GM12878 (cell line): ENCODE results near the gene SEPTIN7. TPM values are rescaled to one million over a fixed set of nuclear protein-coding genes. Genes with fewer than 3 reads are reported as not detected.

Source experiments
- ATAC-seq: fragments of 200-7000 bp; cut with Tn5 transposase; 3 replicates; pipeline ENCODE4 v1.9.1; 2020; ENCODE audit warnings: mild to moderate bottlenecking, moderate library complexity
- BruUV-seq: library from RNA; stranded (reverse); fragments of 400-500 nt; replicated peaks from 2 replicates; lab custom pipeline; 2021; lab: Mats Ljungman, UMichigan
- CTCF ChIA-PET: fragments of 300-600 bp; sonication (Branson Sonifier 250); formaldehyde crosslinking; extraction: SDS; loops from one replicate; lab custom pipeline; 2021; ENCODE audit warnings: inconsistent platforms; lab: Yijun Ruan, JAX
- POLR2A ChIA-PET: fragments of 350-600 bp; formaldehyde crosslinking; extraction: SDS; loops from one replicate; lab custom pipeline; 2021; ENCODE audit warnings: inconsistent platforms; lab: Charles Lee
- RAD21 ChIA-PET: fragments of 300-600 bp; sonication (Branson Sonifier 250); formaldehyde crosslinking; loops from one replicate; lab custom pipeline; 2023; ENCODE audit warnings: antibody characterized with exemption; ENCODE audit not compliant: unreplicated experiment; lab: Charles Lee
- SMC1A ChIA-PET: fragments of 300-600 bp; sonication (Branson Sonifier 250); formaldehyde crosslinking; loops from one replicate; lab custom pipeline; 2023; ENCODE audit not compliant: unreplicated experiment, uncharacterized antibody; lab: Charles Lee
- DNase-seq: peaks from one replicate; pipeline ENCODE4 v3.0.0-alpha.2; 2011; ENCODE audit warnings: low read depth, low spot score
- FAIRE-seq: peaks from 3 replicates; lab custom pipeline; 2011; peaks lifted over from hg19 to GRCh38; lab: Jason Lieb, UNC
- H2AFZ ChIP-seq: 2 replicates; pipeline ENCODE4 v1.6.0; 2011; ENCODE audit warnings: low read depth, low read length, control low read depth; ENCODE audit not compliant: control insufficient read depth
- H3K27ac ChIP-seq: 2 replicates; pipeline ENCODE4 v1.5.1; 2011; ENCODE audit warnings: control low read depth; ENCODE audit not compliant: control insufficient read depth, insufficient read depth
- H3K27me3 ChIP-seq, 2 experiments: replicated peaks in 1 of 2; 2 replicates each; pipeline versions ENCODE4 v1.6.0 to v1.6.1; 2011; ENCODE audit warnings: low read length in 1 of 2; ENCODE audit not compliant: control insufficient read depth in 2 of 2, insufficient read depth in 2 of 2
- H3K36me3 ChIP-seq, 2 experiments: 2 replicates each; pipeline ENCODE4 v1.5.1; 2011; ENCODE audit warnings: low read length in 1 of 2; ENCODE audit not compliant: control insufficient read depth in 2 of 2, insufficient read depth in 2 of 2
- H3K4me1 ChIP-seq: 2 replicates; pipeline ENCODE4 v1.6.1; 2011; ENCODE audit warnings: mild to moderate bottlenecking, low read length, moderate library complexity, mixed read lengths; ENCODE audit not compliant: control insufficient read depth, insufficient read depth
- H3K4me2 ChIP-seq: 2 replicates; pipeline ENCODE4 v1.6.0; 2011; ENCODE audit warnings: control low read depth; ENCODE audit not compliant: control insufficient read depth, insufficient read depth
- H3K4me3 ChIP-seq: fragments of 200-600 bp; sonication (generic); 2 replicates; pipeline ENCODE4 v1.5.1; 2016
- H3K79me2 ChIP-seq: 2 replicates; pipeline ENCODE4 v1.6.0; 2011; ENCODE audit warnings: low read length; ENCODE audit not compliant: control insufficient read depth, insufficient read depth
- H3K9ac ChIP-seq: 2 replicates; pipeline ENCODE4 v1.8.0; 2011; ENCODE audit warnings: low read length, control low read depth, mixed read lengths; ENCODE audit not compliant: control insufficient read depth, insufficient read depth
- H3K9me3 ChIP-seq: replicated peaks from 3 replicates; pipeline ENCODE4 v1.5.1; 2011; ENCODE audit warnings: mild to moderate bottlenecking, low read length; ENCODE audit not compliant: control insufficient read depth, insufficient read depth
- H4K20me1 ChIP-seq: 2 replicates; pipeline ENCODE4 v1.6.0; 2011; ENCODE audit not compliant: control insufficient read depth, insufficient read depth
- ATF7 ChIP-seq: fragments of 450-650 bp; IDR thresholded peaks from 2 replicates; pipeline ENCODE4 v1.6.1; 2016; ENCODE audit warnings: low read depth, mild to moderate bottlenecking
- EZH2 ChIP-seq: IDR thresholded peaks from 2 replicates; pipeline ENCODE4 v1.6.1; 2012; ENCODE audit warnings: low read depth, mild to moderate bottlenecking, control low read depth, inconsistent platforms, low read length, borderline replicate concordance; ENCODE audit not compliant: control insufficient read depth
- RB1 ChIP-seq: fragments of 450-650 bp; formaldehyde crosslinking; IDR thresholded peaks from 2 replicates; pipeline ENCODE4 v1.6.1; 2017; ENCODE audit warnings: mild to moderate bottlenecking, borderline replicate concordance
- SIX5 ChIP-seq: IDR thresholded peaks from 2 replicates; pipeline ENCODE4 v1.6.1; 2011; ENCODE audit warnings: mild to moderate bottlenecking, low read depth, low read length, moderate library complexity; ENCODE audit not compliant: severe bottlenecking
- TBL1XR1 ChIP-seq: IDR thresholded peaks from 2 replicates; pipeline ENCODE4 v1.6.1; 2012; ENCODE audit warnings: low read depth, low read length, improper control_type of control experiment
- in situ Hi-C: fragments of 300-500 bp; cut with MboI; formaldehyde crosslinking; loops from 9 replicates; pipeline ENCODE4 v1.14.3; 2018; ENCODE audit warnings: mixed read lengths
- intact Hi-C: fragments of 100-400 bp; cut with micrococcal nuclease; formaldehyde crosslinking; loops from one replicate; pipeline ENCODE4 v1.14.2; 2022; ENCODE audit not compliant: unreplicated experiment
- polyA plus RNA-seq, 11 experiments: library from polyadenylated mRNA; depleted of rRNA in 4 of 11; unstranded in 6 of 11; stranded (reverse) in 5 of 11; fragments of >200 nt; fragmentation: Nextera tagmentation in 4 of 11; fragmentation: Illumina TruSeq in 1 of 11; extraction: Ambion mirVana in 4 of 11; extraction: Trizol in 1 of 11; gene quantifications; 1 replicate in 1 of 11; 2 replicates in 10 of 11; pipeline versions ENCODE4 v1.2.1 to v1.2.3, GENCODE V29; 2011 to 2016; ENCODE audit warnings: inconsistent platforms in 2 of 11, missing spikeins in 2 of 11, low read depth in 1 of 11
- total RNA-seq, 4 experiments: library from RNA; depleted of rRNA in 3 of 4; stranded (reverse); fragments of >200 nt in 3 of 4; fragmentation: Illumina TruSeq in 1 of 4; extraction: Trizol in 1 of 4; gene quantifications; 2 replicates each; pipeline versions ENCODE4 v1.2.1 to v1.2.3, GENCODE V29; 2013 to 2021
- TF ChIP-seq, protein P1 (sequence below): IDR thresholded peaks from 2 replicates; pipeline ENCODE4 v1.6.1; 2011; ENCODE audit warnings: mild to moderate bottlenecking, low read depth, low read length, moderate library complexity; ENCODE audit not compliant: insufficient replicate concordance
- TF ChIP-seq, protein P2 (sequence below): fragments of 450-650 bp; IDR thresholded peaks from 2 replicates; pipeline ENCODE4 v1.6.1; 2018; ENCODE audit warnings: borderline replicate concordance, mild to moderate bottlenecking; ENCODE audit not compliant: partially characterized antibody

SEPTIN7 gene
- total and polyA plus RNA-seq, 10 of the 15 experiments (the other 5 are each of a cell fraction or from before 2014, with no cell fraction given): 176 to 787 (median 437) TPM

DNA sequence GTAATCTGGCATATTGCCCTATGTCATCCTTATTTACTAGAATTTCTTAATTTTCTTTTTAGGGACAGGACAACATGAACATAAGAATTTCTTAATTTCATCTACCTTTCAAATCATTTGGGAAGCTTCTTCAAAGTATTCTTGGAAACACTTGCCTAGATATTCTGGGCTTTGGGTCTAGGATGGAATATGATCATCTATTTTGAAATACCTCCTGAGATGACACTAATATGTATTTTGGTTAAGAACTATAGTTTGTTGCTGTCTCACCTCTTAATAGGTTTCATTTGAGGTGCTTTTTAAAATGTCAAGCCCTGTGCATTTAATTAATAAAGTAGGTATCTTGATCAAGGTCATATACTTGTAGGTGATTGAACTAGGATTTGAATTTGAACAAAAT is 49.1 kb downstream of the SEPTIN7 start:
- H3K36me3 ChIP-seq: peaks cover 5 to 18% of the 10 kb centered on the region in 2 experiments; a peak in 3 of 4 replicates
- ChIA-PET SMC1A (interaction anchor here (1.1 to 1.2 kb wide), 2 partner anchors 138 to 140 kb away, joined by 3 read pairs; no protein-coding TSS in a partner anchor), POLR2A (no interaction called here), RAD21 (no interaction called here), CTCF (interaction anchor here (1.1 to 2.0 kb wide), 3 partner anchors 9 to 48 kb away, joined by 3 to 6 read pairs (median 3); no protein-coding TSS in a partner anchor)
- no peak overlapping the region for H3K4me2 ChIP-seq
- ATAC-seq (no peak), DNase-seq (no peak), FAIRE-seq (no peak)
- BruUV-seq: no TSS peak
- peaks cover 50% of the 10 kb centered on the region for H3K79me2 ChIP-seq
- no peaks in the 10 kb centered on the region; the same call in 2 of the 3 replicates for H3K9me3 ChIP-seq
- H3K27me3 ChIP-seq: no peaks in the 10 kb centered on the region
- H3K9ac ChIP-seq: no peak overlapping the region
- intact Hi-C loops: no loop called here
- H2AFZ ChIP-seq: no peak overlapping the region
- TF ChIP-seq, protein P1, sequence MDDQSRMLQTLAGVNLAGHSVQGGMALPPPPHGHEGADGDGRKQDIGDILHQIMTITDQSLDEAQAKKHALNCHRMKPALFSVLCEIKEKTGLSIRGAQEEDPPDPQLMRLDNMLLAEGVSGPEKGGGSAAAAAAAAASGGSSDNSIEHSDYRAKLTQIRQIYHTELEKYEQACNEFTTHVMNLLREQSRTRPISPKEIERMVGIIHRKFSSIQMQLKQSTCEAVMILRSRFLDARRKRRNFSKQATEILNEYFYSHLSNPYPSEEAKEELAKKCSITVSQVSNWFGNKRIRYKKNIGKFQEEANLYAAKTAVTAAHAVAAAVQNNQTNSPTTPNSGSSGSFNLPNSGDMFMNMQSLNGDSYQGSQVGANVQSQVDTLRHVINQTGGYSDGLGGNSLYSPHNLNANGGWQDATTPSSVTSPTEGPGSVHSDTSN: no peak
- no peak for TF ChIP-seq TBL1XR1
- TF ChIP-seq SIX5: no peak
- TF ChIP-seq ATF7: no peak
- no peak for TF ChIP-seq RB1
- TF ChIP-seq EZH2: no peak
- TF ChIP-seq, protein P2, sequence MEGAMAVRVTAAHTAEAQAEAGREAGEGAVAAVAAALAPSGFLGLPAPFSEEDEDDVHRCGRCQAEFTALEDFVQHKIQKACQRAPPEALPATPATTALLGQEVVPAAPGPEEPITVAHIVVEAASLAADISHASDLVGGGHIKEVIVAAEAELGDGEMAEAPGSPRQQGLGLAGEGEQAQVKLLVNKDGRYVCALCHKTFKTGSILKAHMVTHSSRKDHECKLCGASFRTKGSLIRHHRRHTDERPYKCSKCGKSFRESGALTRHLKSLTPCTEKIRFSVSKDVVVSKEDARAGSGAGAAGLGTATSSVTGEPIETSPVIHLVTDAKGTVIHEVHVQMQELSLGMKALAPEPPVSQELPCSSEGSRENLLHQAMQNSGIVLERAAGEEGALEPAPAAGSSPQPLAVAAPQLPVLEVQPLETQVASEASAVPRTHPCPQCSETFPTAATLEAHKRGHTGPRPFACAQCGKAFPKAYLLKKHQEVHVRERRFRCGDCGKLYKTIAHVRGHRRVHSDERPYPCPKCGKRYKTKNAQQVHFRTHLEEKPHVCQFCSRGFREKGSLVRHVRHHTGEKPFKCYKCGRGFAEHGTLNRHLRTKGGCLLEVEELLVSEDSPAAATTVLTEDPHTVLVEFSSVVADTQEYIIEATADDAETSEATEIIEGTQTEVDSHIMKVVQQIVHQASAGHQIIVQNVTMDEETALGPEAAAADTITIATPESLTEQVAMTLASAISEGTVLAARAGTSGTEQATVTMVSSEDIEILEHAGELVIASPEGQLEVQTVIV: no peak
- H3K4me3 ChIP-seq: no peak overlapping the region
- H3K27ac ChIP-seq: no peak overlapping the region
- in situ Hi-C loops: no loop called here
- no peaks in the 10 kb centered on the region for H4K20me1 ChIP-seq
- no peaks in the 10 kb centered on the region for H3K4me1 ChIP-seq

Other genes starting within 250 kb of the SEPTIN7 start
- 14.2 and 15.0 TPM in 2 replicates for gene HERPUD2, start 105.9 kb upstream of the SEPTIN7 start, total RNA-seq (2014; rRNA removed)
- 12.2 and 12.3 TPM in 2 replicates for gene HERPUD2, start 105.9 kb upstream of the SEPTIN7 start, total RNA-seq (2014; rRNA removed; fragmentation: Illumina TruSeq; extraction: Trizol)
- gene HERPUD2, start 105.9 kb upstream of the SEPTIN7 start, total RNA-seq (2021): 13.0 and 13.3 TPM in 2 replicates
- gene HERPUD2, start 105.9 kb upstream of the SEPTIN7 start, polyA plus RNA-seq (2011; rRNA removed): 48.6 and 69.6 TPM in 2 replicates
- 18.7 and 19.4 TPM in 2 replicates for gene HERPUD2, start 105.9 kb upstream of the SEPTIN7 start, polyA plus RNA-seq (2014; fragmentation: Illumina TruSeq; extraction: Trizol)
- 1 to 10 TPM; 4.7 to 6.8 TPM for gene HERPUD2, start 105.9 kb upstream of the SEPTIN7 start, polyA plus RNA-seq (2014; fragmentation: Nextera tagmentation; extraction: Ambion mirVana)
- 14.4 TPM in 2 replicates for gene HERPUD2, start 105.9 kb upstream of the SEPTIN7 start, polyA plus RNA-seq (2014; rRNA removed)
- 10 to 100 TPM; 13.7 to 15.2 TPM for gene HERPUD2, start 105.9 kb upstream of the SEPTIN7 start, polyA plus RNA-seq (2016; fragmentation: Nextera tagmentation; extraction: Ambion mirVana)